Parietal lobe (tissue), 1 donor: ENCODE results near the gene XIRP2. TPM values are rescaled to one million over a fixed set of nuclear protein-coding genes. Genes with fewer than 3 reads are reported as not detected.

ENCODE experiments used
- total RNA-seq: library from RNA; depleted of rRNA; stranded (reverse); fragments of >200 nt; gene quantifications from one replicate; pipeline ENCODE4 v1.2.3, GENCODE V29; 2014

XIRP2 gene
- 0.31 TPM for total RNA-seq

GRCh38 chr2:166888180-166888579 is at the start of gene XIRP2:
Gene XIRP2, plus strand, starts transcription at chr2:166888480. Its CDS starts 15,003 bp downstream, at chr2:166903483.

GRCh38 chr2:167292430-167293171 is 404.3 kb downstream of the XIRP2 start, which contains the start of gene B3GALT1:
Gene B3GALT1, plus strand, starts transcription at chr2:167293001.

